ENCODE data around the gene GRIN1.

The GRIN1 gene

DNA sequence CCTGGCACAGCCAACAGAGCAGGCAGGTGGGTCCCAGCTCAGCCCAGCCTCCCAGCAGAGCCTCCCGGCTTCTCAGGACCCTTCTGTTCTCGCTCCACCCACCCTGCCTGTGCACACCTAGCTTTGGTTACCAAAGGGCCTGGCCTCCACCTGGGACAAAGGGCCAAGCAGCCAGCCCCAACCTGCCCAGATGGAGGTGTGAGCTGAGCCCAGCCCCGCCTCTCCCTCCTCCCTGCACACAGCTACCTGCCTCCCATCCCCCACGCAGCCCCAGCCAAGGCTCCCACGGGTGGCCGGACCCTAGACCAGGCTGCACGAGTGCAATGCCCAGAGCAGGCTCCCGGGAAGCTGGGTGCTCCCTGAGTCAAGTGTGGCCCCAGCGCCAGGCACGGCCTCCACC lies 56.0 kb downstream of the GRIN1 start:
- Histone ChIP-seq H3K4me2 (ENCODE audit: low read depth, low read length, poor library complexity, severe bottlenecking) (no peak overlapping the region), H3K36me3 (ENCODE audit: low read length) (no peaks in the 10 kb centered on the region), H3K79me2 (ENCODE audit: insufficient read depth, low read length) (no peaks in the 10 kb centered on the region; the same call in 1 of the 2 replicates), H2AFZ (ENCODE audit: low read depth, low read length, severe bottlenecking) (no peak overlapping the region), H3F3A (ENCODE audit: insufficient read depth) (no peaks in the 10 kb centered on the region), H3K9me2 (replicated peaks; ENCODE audit: insufficient read depth, low read length) (no peaks in the 10 kb centered on the region), H3K4me3 (ENCODE audit: insufficient read depth, low read length, poor library complexity, severe bottlenecking) (no peak overlapping the region), H4K20me1 (ENCODE audit: low read depth, low read length) (no peaks in the 10 kb centered on the region), H3K27ac (ENCODE audit: low read depth, low read length) (no peak overlapping the region), H3K9me3 (ENCODE audit: insufficient read depth, low read length) (no peaks in the 10 kb centered on the region), H3K27me3 (ENCODE audit: low read length) (no peaks in the 10 kb centered on the region), H3K9ac (ENCODE audit: low read length) (no peak overlapping the region)
- no peak for TF ChIP-seq EZH2phosphoT487 (conservative IDR thresholded peaks at IDR 0.05; ENCODE audit: low read length)
- TF ChIP-seq, protein P1, sequence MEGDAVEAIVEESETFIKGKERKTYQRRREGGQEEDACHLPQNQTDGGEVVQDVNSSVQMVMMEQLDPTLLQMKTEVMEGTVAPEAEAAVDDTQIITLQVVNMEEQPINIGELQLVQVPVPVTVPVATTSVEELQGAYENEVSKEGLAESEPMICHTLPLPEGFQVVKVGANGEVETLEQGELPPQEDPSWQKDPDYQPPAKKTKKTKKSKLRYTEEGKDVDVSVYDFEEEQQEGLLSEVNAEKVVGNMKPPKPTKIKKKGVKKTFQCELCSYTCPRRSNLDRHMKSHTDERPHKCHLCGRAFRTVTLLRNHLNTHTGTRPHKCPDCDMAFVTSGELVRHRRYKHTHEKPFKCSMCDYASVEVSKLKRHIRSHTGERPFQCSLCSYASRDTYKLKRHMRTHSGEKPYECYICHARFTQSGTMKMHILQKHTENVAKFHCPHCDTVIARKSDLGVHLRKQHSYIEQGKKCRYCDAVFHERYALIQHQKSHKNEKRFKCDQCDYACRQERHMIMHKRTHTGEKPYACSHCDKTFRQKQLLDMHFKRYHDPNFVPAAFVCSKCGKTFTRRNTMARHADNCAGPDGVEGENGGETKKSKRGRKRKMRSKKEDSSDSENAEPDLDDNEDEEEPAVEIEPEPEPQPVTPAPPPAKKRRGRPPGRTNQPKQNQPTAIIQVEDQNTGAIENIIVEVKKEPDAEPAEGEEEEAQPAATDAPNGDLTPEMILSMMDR (IDR thresholded peaks at IDR 0.05; ENCODE audit: insufficient read depth, low read length, poor library complexity, severe bottlenecking) = no peak

DNA sequence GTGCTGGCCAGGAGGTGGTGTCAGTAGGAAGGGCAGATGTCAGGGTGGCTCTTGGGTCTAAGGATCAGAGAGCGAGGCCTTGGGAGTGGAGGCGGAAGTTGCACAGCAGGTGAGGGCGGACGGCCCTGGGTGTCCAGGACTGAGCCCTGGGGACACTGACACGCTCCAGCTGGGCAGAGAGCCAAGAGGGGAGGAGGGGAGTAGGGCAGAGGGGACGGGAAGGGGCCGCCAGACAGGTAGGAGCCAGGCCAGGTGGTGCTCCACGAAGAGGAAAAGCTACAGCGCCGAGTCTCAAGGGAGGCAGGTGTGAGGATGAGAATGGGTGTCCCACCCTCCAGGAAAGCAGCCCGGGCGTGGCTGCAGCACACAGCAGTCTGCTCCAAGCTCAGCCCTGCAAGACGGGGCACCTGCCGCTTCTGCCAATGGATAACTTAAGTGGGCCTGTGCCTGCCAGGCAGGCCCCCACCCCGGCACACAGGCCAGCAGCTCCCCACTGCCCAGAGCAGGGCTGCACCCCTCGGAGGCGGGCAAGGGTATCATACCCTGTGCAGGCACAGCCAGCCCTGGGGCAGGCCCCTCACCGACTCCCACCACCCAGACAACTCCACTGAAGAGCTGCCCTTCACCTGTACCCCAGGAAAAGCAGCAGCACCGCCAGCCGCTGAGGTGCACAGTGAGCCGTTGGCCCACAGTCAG lies 56.7 kb downstream of the GRIN1 start:
- Histone ChIP-seq H3K9me2 (replicated peaks; ENCODE audit: insufficient read depth, low read length) (no peaks in the 10 kb centered on the region), H3K27me3 (ENCODE audit: low read length) (no peaks in the 10 kb centered on the region), H3K27ac (ENCODE audit: low read depth, low read length) (no peak overlapping the region), H3F3A (ENCODE audit: insufficient read depth) (no peaks in the 10 kb centered on the region), H3K9ac (ENCODE audit: low read length) (no peak overlapping the region), H3K36me3 (ENCODE audit: low read length) (no peaks in the 10 kb centered on the region), H3K79me2 (ENCODE audit: insufficient read depth, low read length) (no peaks in the 10 kb centered on the region; the same call in 1 of the 2 replicates), H3K4me3 (ENCODE audit: insufficient read depth, low read length, poor library complexity, severe bottlenecking) (no peak overlapping the region), H3K9me3 (ENCODE audit: insufficient read depth, low read length) (no peaks in the 10 kb centered on the region), H2AFZ (ENCODE audit: low read depth, low read length, severe bottlenecking) (no peak overlapping the region), H4K20me1 (ENCODE audit: low read depth, low read length) (no peaks in the 10 kb centered on the region), H3K4me2 (ENCODE audit: low read depth, low read length, poor library complexity, severe bottlenecking) (no peak overlapping the region)
- TF ChIP-seq, protein P1 (IDR thresholded peaks at IDR 0.05; ENCODE audit: insufficient read depth, low read length, poor library complexity, severe bottlenecking) = no peak
- no peak for TF ChIP-seq EZH2phosphoT487 (conservative IDR thresholded peaks at IDR 0.05; ENCODE audit: low read length)

DNA sequence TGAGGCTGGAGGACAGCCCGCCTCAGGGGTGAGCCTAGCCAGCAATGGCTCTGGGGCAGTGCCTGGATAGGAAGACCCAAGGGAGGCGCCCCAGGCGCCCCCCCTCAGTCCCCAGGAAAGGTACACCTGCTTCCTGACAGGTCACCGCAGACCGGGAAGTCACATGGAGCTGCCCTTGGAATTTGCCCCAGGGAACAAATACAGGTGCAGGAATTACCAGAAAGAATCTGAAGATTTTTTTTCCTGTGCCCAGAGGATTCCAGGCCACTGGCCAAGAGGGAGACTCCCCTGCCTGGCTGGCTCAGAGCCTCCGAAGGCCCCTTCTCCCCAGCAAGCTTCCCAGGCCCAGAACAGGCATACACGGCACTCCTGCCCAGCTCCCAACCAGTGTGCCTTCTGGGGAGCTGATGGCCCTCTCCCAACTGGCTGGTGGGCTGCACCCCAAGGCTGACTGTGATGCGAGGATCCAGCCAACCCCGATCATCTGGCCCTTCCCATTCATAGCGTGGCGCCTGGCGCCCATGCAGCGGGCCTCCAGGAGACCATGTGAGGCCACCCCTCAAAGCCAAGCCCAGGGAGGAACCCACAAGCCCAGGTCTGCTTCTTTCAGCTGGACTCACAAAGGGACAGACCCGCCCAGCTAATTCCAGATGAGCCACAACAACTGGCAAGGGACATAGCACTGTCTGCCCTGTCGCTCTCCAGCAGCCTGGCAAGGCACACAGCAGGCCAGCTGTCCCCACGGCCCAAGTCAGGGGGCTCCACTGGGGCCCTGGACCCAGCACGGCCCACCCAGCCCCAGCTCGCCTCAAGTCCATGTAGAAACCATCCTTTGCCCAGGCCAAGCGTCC lies 59.3 kb downstream of the GRIN1 start:
- H3K4me2 ChIP-seq (ENCODE audit: low read depth, low read length, poor library complexity, severe bottlenecking) = peak overlapping the region; percentile 59
- no peaks in the 10 kb centered on the region for H3K9me3 ChIP-seq (ENCODE audit: insufficient read depth, low read length)
- no peaks in the 10 kb centered on the region for H3K36me3 ChIP-seq (ENCODE audit: low read length)
- no peaks in the 10 kb centered on the region for H3K27me3 ChIP-seq (ENCODE audit: low read length)
- no peak overlapping the region for H3K4me3 ChIP-seq (ENCODE audit: insufficient read depth, low read length, poor library complexity, severe bottlenecking)
- H3K27ac ChIP-seq (ENCODE audit: low read depth, low read length) = no peak overlapping the region
- no peaks in the 10 kb centered on the region for H3K9me2 ChIP-seq (replicated peaks; ENCODE audit: insufficient read depth, low read length)
- H4K20me1 ChIP-seq (ENCODE audit: low read depth, low read length) = no peaks in the 10 kb centered on the region
- peaks cover 12% of the 10 kb centered on the region for H3F3A ChIP-seq (ENCODE audit: insufficient read depth)
- H3K79me2 ChIP-seq (ENCODE audit: insufficient read depth, low read length) = no peaks in the 10 kb centered on the region; the same call in 1 of the 2 replicates
- no peak overlapping the region for H2AFZ ChIP-seq (ENCODE audit: low read depth, low read length, severe bottlenecking)
- TF ChIP-seq, protein P1 (IDR thresholded peaks at IDR 0.05; ENCODE audit: insufficient read depth, low read length, poor library complexity, severe bottlenecking) = no peak
- no peak for TF ChIP-seq EZH2phosphoT487 (conservative IDR thresholded peaks at IDR 0.05; ENCODE audit: low read length)
- no peak overlapping the region for H3K9ac ChIP-seq (ENCODE audit: low read length)

All from SU-DHL-6 (cell line).